ENCODE data around the gene HNRNPC. TPM values are rescaled to one million over a fixed set of nuclear protein-coding genes. Genes with fewer than 3 reads are reported as not detected.

The HNRNPC gene
- total RNA-seq, 1 donor from 2014 or later: 683 TPM

- ATAC-seq (ENCODE audit: low read depth) (peak; percentile 12), DNase-seq (no peak)
- Mint-ChIP-seq H3K27me3 (no peaks in the 10 kb centered on the region), H3K4me3 (peak overlapping the region; percentile 100), H3K4me1 (peaks cover 82% of the 10 kb centered on the region), H3K9me3 (no peaks in the 10 kb centered on the region), H3K27ac (peak overlapping the region; percentile 87), H3K36me3 (ENCODE audit: low read depth) (peaks cover 95% of the 10 kb centered on the region)
- CTCF ChIA-PET: no interaction called here
- TF ChIP-seq CTCF (IDR thresholded peaks at IDR 0.05): no peak
- intact Hi-C loops (cut with micrococcal nuclease): loop anchor here (1.0 to 10.0 kb wide), 6 partner anchors 13 to 639 kb away; partner anchors contain the start of gene TMEM253
- POLR2A ChIA-PET: interaction anchor here (1.0 to 4.3 kb wide), 4 partner anchors 8 to 45 kb away, joined by 3 to 31 read pairs (median 15); no protein-coding TSS in a partner anchor
These were observed 5.8 kb downstream of the HNRNPC start for GRCh38 chr14:21263284-21264024.

GRCh38 chr14:21262410-21262809 lies 6.8 kb downstream of the HNRNPC start:
- intact Hi-C loops (cut with micrococcal nuclease): loop anchor here (10.0 kb wide), 4 partner anchors 48 to 638 kb away; partner anchors contain the start of gene TMEM253
- ATAC-seq (ENCODE audit: low read depth): no peak
- Mint-ChIP-seq H3K9me3 (no peaks in the 10 kb centered on the region), H3K4me3 (peak overlapping the region; percentile 38), H3K36me3 (ENCODE audit: low read depth) (peaks cover 93% of the 10 kb centered on the region), H3K27ac (peak overlapping the region; percentile 73), H3K4me1 (peaks cover 84% of the 10 kb centered on the region), H3K27me3 (no peaks in the 10 kb centered on the region)
- no peak for TF ChIP-seq CTCF (IDR thresholded peaks at IDR 0.05)
- CTCF ChIA-PET: no interaction called here
- no peak for DNase-seq
- POLR2A ChIA-PET: interaction anchor here (1.3 to 1.4 kb wide), 2 partner anchors 27 to 45 kb away, joined by 3 to 4 read pairs; no protein-coding TSS in a partner anchor

- ChIA-PET CTCF (no interaction called here), POLR2A (interaction anchor here (0.6 to 1.8 kb wide), 4 partner anchors 8 to 196 kb away, joined by 3 to 5 read pairs (median 4); no protein-coding TSS in a partner anchor)
- Mint-ChIP-seq H3K36me3 (ENCODE audit: low read depth) (peaks cover 93% of the 10 kb centered on the region), H3K4me1 (peaks cover 85% of the 10 kb centered on the region), H3K27ac (no peak overlapping the region), H3K27me3 (no peaks in the 10 kb centered on the region), H3K4me3 (no peak overlapping the region), H3K9me3 (no peaks in the 10 kb centered on the region)
- DNase-seq: no peak
- no peak for ATAC-seq (ENCODE audit: low read depth)
- TF ChIP-seq CTCF (IDR thresholded peaks at IDR 0.05): no peak
- intact Hi-C loops (cut with micrococcal nuclease): loop anchor here (10.0 kb wide), 4 partner anchors 47 to 637 kb away; partner anchors contain the start of gene TMEM253
These were observed 7.4 kb downstream of the HNRNPC start for GRCh38 chr14:21261824-21262223.

GRCh38 chr14:21258889-21259787 lies 10.1 kb downstream of the HNRNPC start:
- peak overlapping the region; percentile 5 for H3K27ac Mint-ChIP-seq
- ATAC-seq (ENCODE audit: low read depth) (no peak), DNase-seq (no peak)
- no peaks in the 10 kb centered on the region for H3K9me3 Mint-ChIP-seq
- ChIA-PET POLR2A (interaction anchor here (0.7 to 1.0 kb wide), 3 partner anchors 11 to 565 kb away, joined by 3 to 7 read pairs (median 3); no protein-coding TSS in a partner anchor), CTCF (no interaction called here)
- intact Hi-C loops (cut with micrococcal nuclease): no loop called here
- H3K27me3 Mint-ChIP-seq: no peaks in the 10 kb centered on the region
- H3K4me1 Mint-ChIP-seq: peaks cover 80% of the 10 kb centered on the region
- no peak overlapping the region for H3K4me3 Mint-ChIP-seq
- TF ChIP-seq CTCF (IDR thresholded peaks at IDR 0.05): no peak
- H3K36me3 Mint-ChIP-seq (ENCODE audit: low read depth): peaks cover 85% of the 10 kb centered on the region
